Dermis blood vessel endothelial cell (primary cell): Measurements from ENCODE around the gene CCL15. TPM values are rescaled to one million over a fixed set of nuclear protein-coding genes. Genes with fewer than 3 reads are reported as not detected.
A peak's percentile ranks its signal among the peaks of the same experiment; 100 is the strongest.
"Not testable (repeated sequence)": the region's sequence is repeated elsewhere in the genome, so short reads cannot be mapped to it uniquely, and the experiment has no call there.

Experiments
- DNase-seq: peaks from one replicate; pipeline ENCODE4 v3.0.0; 2010
- total RNA-seq: library from RNA; depleted of rRNA; stranded (reverse); fragments of >200 nt; gene quantifications from 2 replicates; pipeline ENCODE4 v1.2.3, GENCODE V29; 2014

The CCL15 gene, protein sequence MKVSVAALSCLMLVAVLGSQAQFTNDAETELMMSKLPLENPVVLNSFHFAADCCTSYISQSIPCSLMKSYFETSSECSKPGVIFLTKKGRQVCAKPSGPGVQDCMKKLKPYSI
- not detected in 2 replicates for total RNA-seq

- no peak for DNase-seq
These were observed at the start of gene CCL15 for GRCh38 chr17:36001110-36001771. CCL15 (minus strand) TSS chr17:36001553; CDS start chr17:36001492, 61 bp downstream.

- DNase-seq: no peak
These were observed 48.3 kb upstream of the CCL15 start for GRCh38 chr17:36049643-36050042.

DNA sequence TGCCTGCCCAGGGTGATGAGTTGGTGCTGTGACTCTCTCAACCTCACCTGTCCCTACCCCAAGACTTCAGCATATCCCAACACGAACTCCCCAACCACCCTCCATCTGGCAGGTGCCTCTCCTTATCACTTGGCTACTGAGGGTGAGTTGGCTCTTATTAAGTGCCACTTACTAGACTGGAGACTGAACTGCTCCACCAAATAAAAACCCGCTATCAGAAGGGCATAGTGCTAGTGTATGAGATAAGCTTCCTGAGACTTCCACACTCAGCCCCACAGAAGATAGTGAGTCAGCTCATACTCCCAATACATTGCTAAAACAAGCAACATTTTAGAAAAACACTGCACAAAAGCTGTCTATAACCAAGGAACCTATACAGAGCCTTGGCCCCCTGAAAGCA, 46.7 kb upstream of the CCL15 start:
- no peak for DNase-seq

GRCh38 chr17:36036235-36036634, 34.9 kb upstream of the CCL15 start:
- no peak for DNase-seq

DNA sequence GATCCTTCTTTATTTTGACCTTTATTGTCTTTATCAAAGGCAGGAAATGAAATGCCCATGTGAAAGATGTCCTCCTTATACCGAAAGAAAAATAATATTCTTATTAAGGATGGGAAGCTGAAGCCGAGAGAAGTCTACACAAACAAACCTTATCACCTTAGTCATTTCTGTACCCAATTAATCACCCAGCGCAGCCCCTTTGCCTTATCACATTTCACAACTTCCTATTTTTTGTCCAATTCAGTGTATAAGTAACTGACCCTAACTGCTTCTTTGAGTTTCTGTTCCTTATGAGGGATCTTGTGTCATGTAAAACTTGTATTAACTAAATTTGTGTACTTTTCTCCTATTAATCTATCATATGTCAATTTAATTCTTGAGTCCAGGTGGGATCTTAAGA, 32.8 kb upstream of the CCL15 start:
- DNase-seq: no peak

DNA sequence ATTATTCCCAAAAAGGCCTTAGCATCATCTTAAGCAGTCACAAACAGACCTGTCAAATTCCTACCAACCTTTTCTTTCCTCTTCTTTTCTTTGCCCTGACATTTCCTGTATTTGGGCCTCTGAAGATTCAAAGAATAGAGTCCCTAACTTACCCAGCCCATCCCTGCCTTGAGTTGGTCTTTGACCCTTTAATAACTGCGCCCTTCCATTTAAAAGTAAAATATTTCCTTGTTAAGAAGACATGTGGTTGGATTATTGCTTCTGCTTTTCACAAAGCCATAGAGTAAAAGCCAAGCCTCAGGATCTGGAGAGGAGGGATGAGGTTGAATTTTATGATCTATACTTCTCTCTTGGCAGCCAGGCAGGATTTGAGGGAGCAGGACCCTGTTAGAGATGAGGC, 29.6 kb upstream of the CCL15 start:
- no peak for DNase-seq

GRCh38 chr17:36027761-36028160, 26.4 kb upstream of the CCL15 start:
- no peak for DNase-seq

DNA sequence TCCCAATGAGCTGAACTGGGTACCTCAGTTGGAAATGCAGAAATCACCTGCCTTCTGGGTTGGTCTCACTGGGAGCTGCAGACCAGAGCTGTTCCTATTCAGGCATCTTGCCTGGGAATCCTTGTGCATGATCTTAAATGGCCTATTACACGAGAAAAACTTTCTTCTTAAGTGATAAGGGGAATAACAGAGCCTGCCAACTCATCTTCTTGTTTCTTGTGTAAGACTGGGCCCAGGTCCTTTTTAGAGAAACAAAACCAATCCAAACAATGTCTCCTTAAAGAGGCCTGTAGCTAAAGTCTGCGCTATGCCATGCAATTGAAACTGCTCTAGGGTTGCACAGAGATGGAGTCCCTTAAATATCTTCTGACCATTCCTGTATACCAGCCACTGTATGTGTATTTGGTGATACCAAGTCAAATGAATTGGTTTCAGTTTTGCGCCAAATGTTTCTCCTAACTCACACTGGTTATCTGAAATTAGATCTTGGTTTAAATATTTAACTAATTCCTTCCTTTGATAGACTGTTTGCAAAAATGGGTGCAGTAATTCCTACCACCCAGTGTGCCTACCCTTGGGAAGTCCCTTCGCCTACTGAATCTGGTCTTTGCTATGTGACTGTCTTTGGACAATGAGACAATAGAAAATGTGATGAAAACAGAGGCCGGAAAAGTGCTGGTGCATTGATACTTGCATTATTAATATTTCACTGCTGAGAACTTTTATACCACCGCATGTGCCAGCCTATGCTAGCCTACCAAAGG, 22.9 kb upstream of the CCL15 start:
- no peak for DNase-seq

DNA sequence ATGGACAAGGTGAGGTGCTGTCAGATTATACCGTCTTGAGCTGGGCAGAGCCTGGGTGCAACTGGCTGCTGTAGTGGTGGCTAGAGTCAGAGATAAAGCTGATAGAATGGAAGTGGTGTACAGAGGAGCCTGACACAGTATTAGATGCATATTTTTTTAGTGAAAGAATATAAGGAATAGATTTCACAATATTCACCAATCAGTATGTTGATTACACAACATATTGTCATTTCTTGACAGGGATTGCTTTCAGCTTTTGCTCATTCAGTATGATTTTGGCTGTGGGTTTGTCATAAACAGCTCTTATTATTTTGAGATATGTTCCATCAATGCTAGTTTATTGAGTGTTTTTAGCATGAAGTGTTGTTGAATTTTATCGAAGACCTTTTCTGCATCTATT, 18.1 kb upstream of the CCL15 start:
- no peak for DNase-seq

GRCh38 chr17:36017799-36018198, 16.4 kb upstream of the CCL15 start, which contains the start of gene CCL23:
CCL23 (minus strand) TSS chr17:36017972; CDS start chr17:36017897, 75 bp downstream.
- peak; percentile 29 for DNase-seq

DNA sequence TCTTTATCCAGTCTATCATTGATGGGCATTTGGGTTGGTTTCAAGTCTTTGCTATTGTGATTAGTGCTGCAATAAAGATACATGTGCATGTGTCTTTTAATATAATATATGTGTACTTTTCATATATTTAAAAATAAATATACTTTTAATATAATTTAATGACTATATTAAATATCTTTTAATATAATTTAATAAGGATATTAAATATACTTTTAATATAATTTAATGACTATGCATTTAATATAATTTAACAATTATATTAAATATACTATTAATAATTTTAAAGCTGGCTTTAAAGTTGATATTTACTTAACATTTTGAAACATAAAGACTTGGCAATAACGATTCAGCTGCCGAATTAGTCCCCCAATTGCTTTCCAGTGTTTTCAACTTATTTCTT, 15.2 kb upstream of the CCL15 start:
- no peak for DNase-seq

DNA sequence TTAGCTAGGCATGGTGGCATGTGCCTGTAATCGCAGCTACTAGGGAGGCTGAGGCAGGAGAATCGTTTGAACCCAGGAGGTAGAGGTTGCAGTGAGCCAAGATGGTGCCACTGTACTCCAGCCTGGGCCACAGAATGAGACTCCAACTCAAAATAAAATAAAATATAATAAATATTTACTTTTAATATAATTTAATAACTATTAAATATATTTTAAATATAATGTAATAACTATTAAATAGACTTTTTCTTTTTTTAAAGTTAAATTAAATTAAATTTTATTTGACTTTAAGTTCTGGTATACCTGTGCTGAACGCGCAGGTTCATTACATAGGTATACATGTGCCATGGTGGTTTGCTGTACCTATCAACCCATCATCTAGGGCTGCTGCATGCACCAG, 14.5 kb upstream of the CCL15 start:
- DNase-seq: not testable (repeated sequence)

DNA sequence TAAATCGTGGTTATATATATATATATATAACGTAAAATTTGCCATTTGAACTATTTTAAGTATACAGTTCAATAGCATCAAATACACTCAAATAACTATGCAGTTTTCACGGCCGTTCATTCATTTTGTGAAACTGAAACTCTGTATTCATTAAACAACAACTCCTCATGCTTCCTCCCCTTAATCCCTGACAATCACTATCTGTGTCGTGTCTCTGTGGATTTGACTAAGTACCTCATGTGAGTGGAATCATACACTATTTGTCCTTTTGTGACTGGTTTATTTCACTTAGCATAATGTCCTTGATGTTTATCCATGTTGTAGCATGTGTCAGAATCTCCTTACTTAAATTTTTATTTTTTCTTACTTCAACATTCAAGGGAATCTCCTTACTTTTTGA, 13.6 kb upstream of the CCL15 start:
- DNase-seq: no peak

- no peak for DNase-seq
These were observed 9.8 kb upstream of the CCL15 start for GRCh38 chr17:36011201-36011600.

- peak; percentile 65 for DNase-seq
These were observed 7.8 kb upstream of the CCL15 start for GRCh38 chr17:36008998-36009665.

GRCh38 chr17:36004594-36005108, 3.3 kb upstream of the CCL15 start:
- DNase-seq: no peak

- DNase-seq: no peak
These were observed 1.3 kb upstream of the CCL15 start for GRCh38 chr17:36002631-36003030.

- no peak for DNase-seq
These were observed 680 bp upstream of the CCL15 start for GRCh38 chr17:36001862-36002603.

GRCh38 chr17:36000732-36001109, 632 bp downstream of the CCL15 start:
- DNase-seq: no peak

DNA sequence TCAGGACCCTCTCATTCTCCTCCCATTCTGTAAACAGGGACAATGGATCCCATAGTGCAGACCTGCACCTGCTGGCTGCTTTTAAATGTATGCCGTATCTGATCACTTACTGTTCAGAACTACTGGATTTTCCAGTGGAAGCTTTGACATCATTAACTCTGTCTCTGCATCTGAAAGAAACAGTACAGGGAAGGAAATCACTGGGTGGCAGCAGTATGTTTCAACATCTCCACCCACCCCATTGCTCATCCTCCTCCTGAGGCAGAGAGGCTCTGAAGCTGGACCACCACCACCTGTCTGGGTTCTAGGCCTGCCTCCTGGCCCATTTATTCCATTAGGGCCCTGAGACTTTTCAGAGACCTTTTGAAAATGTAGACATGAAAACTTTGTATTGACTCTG, 2.6 kb downstream of the CCL15 start:
- no peak for DNase-seq

DNA sequence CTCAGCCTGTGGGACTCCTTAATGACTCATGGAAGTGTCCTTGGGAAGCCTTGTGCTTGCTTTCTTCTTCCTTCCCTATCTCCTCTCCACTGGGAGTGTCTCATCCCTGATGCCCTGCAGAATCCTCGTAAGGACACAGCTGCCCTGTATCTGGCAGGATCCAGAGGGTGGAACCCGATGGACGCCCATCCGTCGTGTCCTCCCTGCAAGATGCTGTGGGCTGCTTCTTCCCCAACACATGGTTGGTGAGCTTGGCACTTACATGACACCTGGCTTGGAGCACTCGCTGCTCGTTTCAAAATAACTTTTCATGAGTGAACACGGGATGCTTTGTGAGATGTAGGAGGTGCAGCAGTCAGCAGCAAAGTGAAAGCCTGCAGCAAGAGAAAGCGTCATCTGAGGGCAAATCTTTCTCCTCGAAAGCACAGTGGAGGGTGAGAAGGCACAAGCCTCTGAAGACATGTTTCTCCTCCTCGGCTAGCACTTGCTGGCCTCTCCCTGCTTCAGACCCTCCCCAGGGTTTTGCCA, 3.3 kb downstream of the CCL15 start:
- DNase-seq: no peak

- DNase-seq: not testable (repeated sequence)
These were observed 6.0 kb downstream of the CCL15 start for GRCh38 chr17:35995346-35995745.
